PC-3 (cell line): ENCODE measurements around the gene PRDM2.

ENCODE experiments used
- EZH2phosphoT487 ChIP-seq: fragments of 300-600 bp; sonication (generic); IDR thresholded peaks from 2 replicates; pipeline ENCODE4 v1.6.1; 2018; ENCODE audit warnings: mild to moderate bottlenecking, antibody characterized with exemption, low read length, borderline replicate concordance
- TF ChIP-seq, protein P1 (sequence below): fragments of 300-600 bp; sonication (generic); conservative IDR thresholded peaks from 2 replicates; pipeline ENCODE4 v1.5.1; 2017; ENCODE audit warnings: antibody characterized with exemption, low read depth, mild to moderate bottlenecking, low read length

GRCh38 chr1:13774121-13774520 is 74.1 kb downstream of the PRDM2 start:
- TF ChIP-seq, protein P1, sequence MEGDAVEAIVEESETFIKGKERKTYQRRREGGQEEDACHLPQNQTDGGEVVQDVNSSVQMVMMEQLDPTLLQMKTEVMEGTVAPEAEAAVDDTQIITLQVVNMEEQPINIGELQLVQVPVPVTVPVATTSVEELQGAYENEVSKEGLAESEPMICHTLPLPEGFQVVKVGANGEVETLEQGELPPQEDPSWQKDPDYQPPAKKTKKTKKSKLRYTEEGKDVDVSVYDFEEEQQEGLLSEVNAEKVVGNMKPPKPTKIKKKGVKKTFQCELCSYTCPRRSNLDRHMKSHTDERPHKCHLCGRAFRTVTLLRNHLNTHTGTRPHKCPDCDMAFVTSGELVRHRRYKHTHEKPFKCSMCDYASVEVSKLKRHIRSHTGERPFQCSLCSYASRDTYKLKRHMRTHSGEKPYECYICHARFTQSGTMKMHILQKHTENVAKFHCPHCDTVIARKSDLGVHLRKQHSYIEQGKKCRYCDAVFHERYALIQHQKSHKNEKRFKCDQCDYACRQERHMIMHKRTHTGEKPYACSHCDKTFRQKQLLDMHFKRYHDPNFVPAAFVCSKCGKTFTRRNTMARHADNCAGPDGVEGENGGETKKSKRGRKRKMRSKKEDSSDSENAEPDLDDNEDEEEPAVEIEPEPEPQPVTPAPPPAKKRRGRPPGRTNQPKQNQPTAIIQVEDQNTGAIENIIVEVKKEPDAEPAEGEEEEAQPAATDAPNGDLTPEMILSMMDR = no peak
- no peak for TF ChIP-seq EZH2phosphoT487
